IPS DF 4.7 (cell line): Measurements from ENCODE around the gene TMEM168.
"Not testable (repeated sequence)": the region's sequence is repeated elsewhere in the genome, so short reads cannot be mapped to it uniquely, and the experiment has no call there.

ENCODE experiments used
- DNase-seq: peaks from one replicate; pipeline ENCODE4 v3.0.0-alpha.2; 2013; ENCODE audit warnings: low spot score; ENCODE audit errors: extremely low read depth

TMEM168 gene

GRCh38 chr7:112781558-112781957, 8.6 kb downstream of the TMEM168 start:
- DNase-seq: no peak

- DNase-seq: no peak
Measured at GRCh38 chr7:112781110-112781509, 9.1 kb downstream of the TMEM168 start.

- DNase-seq: no peak
Measured at GRCh38 chr7:112779667-112780066, 10.5 kb downstream of the TMEM168 start.

GRCh38 chr7:112777406-112777805, 12.8 kb downstream of the TMEM168 start:
- no peak for DNase-seq

GRCh38 chr7:112771166-112771565, 19.0 kb downstream of the TMEM168 start:
- no peak for DNase-seq

- DNase-seq: no peak
Measured at GRCh38 chr7:112770051-112770450, 20.1 kb downstream of the TMEM168 start.

GRCh38 chr7:112765105-112765504, 25.1 kb downstream of the TMEM168 start:
- DNase-seq: no peak

GRCh38 chr7:112763996-112764395, 26.2 kb downstream of the TMEM168 start:
- no peak for DNase-seq

GRCh38 chr7:112763298-112763697, 26.9 kb downstream of the TMEM168 start:
- DNase-seq: no peak

- no peak for DNase-seq
Measured at GRCh38 chr7:112759905-112760304, 30.3 kb downstream of the TMEM168 start.

GRCh38 chr7:112757337-112757736, 32.9 kb downstream of the TMEM168 start:
- no peak for DNase-seq

GRCh38 chr7:112753298-112753697, 36.9 kb downstream of the TMEM168 start:
- DNase-seq: no peak

- DNase-seq: no peak
Measured at GRCh38 chr7:112752576-112752975, 37.6 kb downstream of the TMEM168 start.

- DNase-seq: no peak
Measured at GRCh38 chr7:112749775-112750174, 40.4 kb downstream of the TMEM168 start.

GRCh38 chr7:112748381-112748780, 41.8 kb downstream of the TMEM168 start:
- no peak for DNase-seq

- no peak for DNase-seq
Measured at GRCh38 chr7:112745635-112746034, 44.6 kb downstream of the TMEM168 start.

GRCh38 chr7:112744818-112745217, 45.4 kb downstream of the TMEM168 start:
- no peak for DNase-seq

GRCh38 chr7:112743811-112744210, 46.4 kb downstream of the TMEM168 start:
- DNase-seq: no peak

GRCh38 chr7:112740667-112741066, 49.5 kb downstream of the TMEM168 start:
- no peak for DNase-seq

GRCh38 chr7:112739436-112740180, 50.6 kb downstream of the TMEM168 start:
- DNase-seq: no peak

- DNase-seq: no peak
Measured at GRCh38 chr7:112735261-112735660, 54.9 kb downstream of the TMEM168 start.

GRCh38 chr7:112731324-112731723, 58.9 kb downstream of the TMEM168 start:
- not testable (repeated sequence) for DNase-seq

- DNase-seq: no peak
Measured at GRCh38 chr7:112726076-112726475, 64.1 kb downstream of the TMEM168 start.

- DNase-seq: no peak
Measured at GRCh38 chr7:112723416-112723815, 66.8 kb downstream of the TMEM168 start.
